ENCODE data around the gene KATNB1.

The KATNB1 gene

DNA sequence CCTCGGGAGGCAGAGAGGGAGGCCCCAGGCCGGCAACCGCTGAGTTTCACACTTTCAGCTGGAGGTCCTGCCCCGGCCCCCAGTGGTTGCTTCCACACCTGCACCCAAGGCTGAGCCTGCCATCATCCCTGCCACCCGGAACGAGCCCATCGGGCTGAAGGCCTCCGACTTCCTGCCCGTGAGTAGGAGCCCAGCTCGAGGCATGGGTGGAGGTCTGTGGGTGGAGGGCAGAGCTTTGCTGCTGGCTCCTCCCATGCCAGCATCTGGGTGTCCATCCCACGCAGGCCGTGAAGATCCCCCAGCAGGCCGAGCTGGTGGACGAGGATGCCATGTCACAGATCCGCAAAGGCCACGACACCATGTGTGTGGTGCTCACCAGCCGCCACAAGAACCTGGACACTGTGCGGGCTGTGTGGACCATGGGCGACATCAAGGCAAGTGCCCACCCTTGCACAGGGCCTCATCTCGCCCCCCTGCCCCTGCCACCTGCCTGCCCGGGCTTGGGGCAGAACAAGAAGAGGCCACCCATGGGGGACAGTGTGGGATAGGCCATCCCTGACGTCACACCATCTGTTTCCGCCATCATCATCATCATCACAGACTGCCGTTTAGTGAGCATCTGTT is 19.6 kb downstream of the KATNB1 start:
- FAIRE-seq, result peak; percentile 70
- DNase-seq (ENCODE audit: insufficient read length, low spot score), result no peak

DNA sequence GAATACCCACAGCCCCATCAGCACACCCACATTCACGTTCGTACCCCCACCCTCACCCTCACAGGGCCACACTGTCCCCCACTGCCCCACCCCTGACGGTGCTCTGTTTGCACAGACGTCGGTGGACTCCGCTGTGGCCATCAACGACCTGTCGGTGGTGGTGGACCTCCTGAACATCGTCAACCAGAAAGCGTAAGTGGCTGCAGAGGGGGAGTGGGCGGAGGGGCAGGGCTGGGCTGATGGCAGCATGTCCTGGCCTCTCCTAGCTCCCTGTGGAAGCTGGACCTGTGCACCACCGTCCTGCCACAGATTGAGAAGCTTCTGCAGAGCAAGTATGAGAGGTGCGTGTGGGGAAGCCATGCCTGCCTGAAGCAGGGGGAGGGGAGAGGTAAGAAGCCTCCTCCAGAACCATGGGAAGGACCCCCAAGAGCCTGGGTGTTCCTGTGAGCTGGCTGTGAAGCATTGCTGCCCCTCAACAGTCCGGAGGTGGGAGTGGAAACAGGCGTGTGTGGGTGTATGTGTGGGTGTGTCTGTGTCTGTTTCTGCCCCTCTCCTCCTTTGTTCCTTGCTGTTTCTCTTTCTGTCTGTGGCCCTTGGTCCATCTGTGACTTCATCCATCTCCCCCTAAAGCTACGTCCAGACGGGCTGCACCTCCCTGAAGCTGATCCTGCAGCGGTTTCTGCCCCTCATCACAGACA is 20.3 kb downstream of the KATNB1 start:
- DNase-seq (ENCODE audit: insufficient read length, low spot score) (no peak), FAIRE-seq (no peak)

DNA sequence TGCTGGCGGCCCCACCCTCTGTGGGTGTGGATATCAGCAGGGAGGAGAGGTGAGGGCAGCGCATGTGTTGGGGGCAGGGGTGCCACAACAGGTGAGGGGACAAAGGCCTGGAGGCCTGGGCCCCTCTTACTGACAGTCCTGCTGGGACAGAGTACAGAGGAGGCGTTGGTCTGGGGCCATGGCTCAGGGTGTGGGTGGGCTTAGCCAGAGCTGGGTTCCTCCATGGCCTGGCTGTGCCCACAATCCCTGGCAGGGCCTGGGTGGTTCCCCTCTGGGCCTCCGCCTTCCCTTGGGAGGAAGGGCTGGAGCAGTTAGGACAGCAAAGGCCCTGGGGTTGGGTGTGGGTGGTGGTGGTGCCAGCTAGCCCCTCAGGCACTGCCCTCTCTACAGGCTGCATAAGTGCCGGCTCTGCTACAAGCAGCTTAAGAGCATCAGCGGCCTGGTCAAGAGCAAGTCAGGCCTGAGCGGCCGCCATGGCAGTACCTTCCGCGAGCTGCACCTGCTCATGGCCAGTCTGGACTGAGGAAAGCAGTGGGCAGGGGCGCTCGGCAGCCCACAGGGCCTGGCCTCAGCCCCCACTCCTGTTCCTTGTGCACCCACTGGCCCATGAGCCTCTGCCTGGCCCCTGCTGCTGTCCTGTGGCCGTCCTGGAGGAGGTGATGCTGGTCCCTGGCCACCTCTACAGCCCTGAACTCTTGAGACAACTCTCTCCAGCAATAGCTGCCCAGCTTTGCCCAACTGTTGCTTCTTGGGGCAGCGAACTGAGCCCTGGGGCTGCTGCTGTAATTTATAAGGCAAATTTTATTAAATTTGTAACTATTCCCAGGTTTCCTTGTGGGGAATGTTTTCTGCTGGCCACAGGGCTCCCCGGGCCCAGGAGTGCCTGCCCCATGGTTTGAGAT is 21.1 kb downstream of the KATNB1 start:
- FAIRE-seq, result peak; percentile 44
- no peak for DNase-seq (ENCODE audit: insufficient read length, low spot score)

DNA sequence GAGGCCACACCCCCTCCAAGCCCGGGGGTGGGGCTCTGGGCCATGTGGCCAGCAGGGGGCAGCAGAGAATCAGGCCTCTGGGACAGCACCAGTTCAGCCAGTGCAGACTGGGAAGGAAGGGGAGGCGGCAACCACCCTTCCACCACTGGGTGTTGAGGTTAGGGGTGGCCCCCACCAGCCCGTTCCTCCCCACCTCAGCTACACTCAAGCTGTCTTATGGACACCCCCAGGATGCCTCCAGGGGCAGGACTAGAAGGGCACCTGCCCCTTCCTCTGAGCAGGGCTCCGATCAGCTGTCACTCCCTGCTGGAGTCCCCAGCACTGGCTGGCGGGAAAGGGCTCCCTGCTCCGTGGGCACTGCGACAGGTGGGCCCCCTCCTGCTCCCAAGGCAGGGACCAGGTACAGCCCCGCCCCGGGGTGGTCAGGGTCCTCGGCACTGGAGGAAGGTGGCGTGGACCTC is 21.8 kb downstream of the KATNB1 start:
- peak; percentile 85 for FAIRE-seq
- DNase-seq (ENCODE audit: insufficient read length, low spot score), result peak; percentile 96

DNA sequence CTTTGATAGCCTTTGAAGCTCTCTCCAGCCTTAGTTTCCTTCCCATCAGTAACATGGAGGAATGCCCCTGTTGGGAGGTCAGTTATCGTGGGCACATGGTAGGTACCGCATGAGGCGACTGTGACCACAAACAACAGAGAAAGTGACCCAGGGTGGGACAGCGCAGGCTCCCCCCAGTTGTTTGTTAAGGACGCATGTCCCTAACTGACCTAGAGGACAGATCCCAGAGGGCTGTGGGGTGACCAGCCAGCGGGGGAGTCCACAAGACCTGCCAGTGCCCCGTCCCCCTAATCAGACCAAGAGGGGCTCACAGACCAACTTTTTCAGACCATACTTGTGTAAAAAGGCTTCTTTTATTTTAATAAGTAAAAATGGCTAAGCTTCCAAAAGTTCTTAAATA is 22.3 kb downstream of the KATNB1 start:
- FAIRE-seq (no peak), DNase-seq (ENCODE audit: insufficient read length, low spot score) (no peak)

DNA sequence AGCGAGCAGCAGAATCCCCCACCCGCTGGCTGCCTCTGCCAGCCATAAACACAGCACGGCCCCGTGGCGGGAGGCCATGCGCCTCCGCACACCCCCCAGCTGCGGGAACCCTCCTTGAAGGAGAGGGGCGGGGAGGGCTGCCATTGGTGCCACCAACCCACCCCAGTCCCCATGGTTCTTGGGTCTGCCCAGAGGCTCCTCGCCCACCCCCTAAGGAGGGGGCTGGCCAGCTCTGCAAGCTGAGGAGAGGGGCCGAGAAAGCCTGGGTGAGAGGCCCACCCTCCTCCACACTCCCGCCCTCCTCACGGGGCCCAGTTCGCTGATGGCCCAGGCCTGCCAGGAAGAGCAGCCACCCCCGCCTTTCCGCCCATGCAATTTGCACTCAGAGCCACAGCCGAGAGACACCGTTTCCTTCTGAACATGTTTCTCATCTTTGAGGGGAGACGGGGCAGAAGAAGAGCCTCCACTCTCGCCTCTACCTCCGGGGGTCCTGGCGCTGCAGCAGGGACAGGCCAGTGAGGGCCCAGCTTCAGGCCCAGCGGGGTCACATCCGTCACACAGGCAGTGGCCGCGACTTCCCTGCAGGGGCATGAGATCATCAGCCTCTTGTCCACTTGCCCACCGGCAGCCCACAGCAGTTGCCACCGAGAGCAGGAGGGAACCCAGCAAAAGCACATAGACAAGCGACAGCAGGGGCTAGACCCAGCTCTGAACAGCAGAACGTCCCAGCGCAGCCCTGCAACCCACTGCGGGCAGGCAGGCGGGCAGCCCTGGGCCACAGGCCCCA is 23.0 kb downstream of the KATNB1 start:
- FAIRE-seq (no peak), DNase-seq (ENCODE audit: insufficient read length, low spot score) (no peak)

DNA sequence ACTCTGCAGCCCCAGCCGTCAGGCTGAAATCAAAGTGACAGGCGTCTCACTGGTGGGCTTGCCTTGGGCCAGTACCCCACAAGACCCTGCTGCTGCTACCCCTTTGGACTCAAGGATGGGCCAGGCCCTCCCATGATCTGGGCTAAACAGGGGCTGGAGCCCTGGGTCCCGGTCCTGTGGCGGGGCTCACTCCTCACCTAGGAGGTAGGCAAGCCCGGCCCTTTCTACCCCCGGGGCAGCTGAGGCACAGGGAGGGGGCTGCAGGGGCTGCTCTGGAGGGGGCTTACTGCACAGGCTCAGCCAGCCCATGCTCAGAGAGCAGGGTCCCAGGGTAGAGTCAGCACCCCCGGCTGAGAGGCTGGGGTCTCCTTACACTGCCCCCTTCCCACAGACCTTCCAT is 23.6 kb downstream of the KATNB1 start:
- FAIRE-seq, result no peak
- DNase-seq (ENCODE audit: insufficient read length, low spot score), result no peak

DNA sequence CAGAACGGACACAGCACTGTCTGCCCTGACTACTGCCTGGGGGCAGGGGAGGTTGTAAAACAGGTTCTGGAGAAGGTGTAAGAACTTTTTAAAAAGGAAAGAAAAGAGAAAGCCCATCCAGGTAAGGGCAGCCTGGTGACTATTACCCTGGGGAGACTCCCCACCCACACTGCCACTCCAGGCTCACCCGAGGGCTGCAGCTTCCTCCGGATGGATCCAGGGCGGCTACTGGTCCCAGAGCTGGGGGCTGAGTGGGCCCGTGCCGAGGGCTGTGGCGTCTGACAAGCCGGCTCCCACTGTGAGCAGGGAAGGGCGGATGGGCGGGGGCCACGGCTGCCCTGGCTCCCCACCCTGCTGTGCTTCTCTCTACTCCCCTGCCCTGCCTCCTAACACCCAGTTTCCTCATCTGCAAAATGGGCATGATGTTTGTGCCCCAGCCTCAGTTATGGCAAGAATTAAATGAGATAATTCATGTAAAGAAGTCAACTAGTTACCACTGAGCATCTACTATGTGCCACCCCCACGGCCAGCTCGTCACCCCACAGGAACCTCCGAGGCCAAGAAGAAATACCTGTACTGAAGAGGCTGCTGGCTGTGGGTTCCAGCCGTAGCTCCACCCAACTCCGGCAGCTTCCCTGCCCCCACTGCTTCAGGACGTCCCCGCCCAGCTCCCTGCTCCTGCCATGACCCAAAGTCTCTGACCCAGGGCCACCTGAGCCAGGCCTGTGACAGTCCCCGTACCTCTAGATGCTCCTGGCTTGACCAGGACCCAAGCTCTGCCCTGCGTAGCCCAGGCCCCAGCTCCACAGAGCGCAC is 24.2 kb downstream of the KATNB1 start:
- FAIRE-seq (no peak), DNase-seq (ENCODE audit: insufficient read length, low spot score) (no peak)

DNA sequence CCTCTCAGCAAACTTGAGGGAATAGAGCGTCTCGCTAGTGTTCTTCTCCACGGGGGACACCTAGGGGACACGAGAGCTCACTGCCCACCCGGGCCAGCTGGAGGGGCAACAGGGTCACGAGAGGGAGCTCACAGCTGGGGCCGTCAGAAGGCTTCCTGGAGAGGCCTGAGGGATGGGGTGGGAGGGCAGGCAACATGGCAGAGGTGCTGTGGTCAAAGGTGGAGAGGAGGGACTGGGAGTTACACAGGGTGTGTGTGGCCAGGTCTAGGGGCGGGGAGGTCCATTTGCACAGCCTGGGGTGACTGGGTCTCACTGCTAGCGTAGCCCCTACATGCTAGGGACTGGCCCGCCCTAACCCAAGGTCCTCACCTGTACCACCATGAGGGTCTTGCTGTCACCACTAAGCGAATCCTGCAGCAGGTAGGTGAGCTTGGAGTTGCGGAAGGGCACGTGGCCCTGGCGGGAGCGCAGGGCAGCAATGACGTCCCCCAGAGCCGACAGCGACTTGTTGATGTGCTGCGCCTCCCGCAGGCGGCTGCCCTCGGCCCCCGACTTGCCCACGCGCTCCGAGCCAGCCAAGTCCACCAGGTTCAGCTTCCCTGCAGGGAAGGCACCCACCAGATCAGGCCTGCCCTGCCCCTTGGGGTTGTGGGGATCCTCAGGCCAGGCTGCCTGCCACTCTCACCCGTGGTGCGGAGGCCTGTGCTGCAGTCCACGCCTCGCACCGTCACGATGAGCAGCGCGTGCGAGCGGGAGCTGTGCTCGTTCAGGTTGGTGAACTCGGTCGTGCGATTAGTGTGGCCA is 25.0 kb downstream of the KATNB1 start:
- DNase-seq (ENCODE audit: insufficient read length, low spot score) (no peak), FAIRE-seq (peak; percentile 55)

DNA sequence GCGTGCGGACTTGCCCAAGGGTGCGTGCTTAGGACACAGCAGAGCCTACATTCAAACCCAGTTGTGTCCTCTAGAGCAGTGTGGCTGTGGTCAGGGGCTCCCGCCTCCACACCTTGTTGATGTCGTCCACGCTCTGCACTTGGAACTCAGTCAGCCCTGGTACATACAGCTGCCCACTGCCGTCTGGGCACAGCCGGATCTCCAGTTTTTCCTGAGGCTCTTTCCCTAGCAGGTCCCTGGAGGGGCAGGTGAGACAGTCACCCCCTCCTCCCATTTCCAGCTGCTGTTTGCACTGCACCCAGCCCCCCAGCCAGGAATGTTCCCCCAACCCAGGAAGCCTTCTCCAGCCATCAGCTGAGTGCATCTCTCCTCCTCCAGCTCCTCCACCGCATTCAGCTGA is 25.7 kb downstream of the KATNB1 start:
- no peak for DNase-seq (ENCODE audit: insufficient read length, low spot score)
- FAIRE-seq, result no peak

DNA sequence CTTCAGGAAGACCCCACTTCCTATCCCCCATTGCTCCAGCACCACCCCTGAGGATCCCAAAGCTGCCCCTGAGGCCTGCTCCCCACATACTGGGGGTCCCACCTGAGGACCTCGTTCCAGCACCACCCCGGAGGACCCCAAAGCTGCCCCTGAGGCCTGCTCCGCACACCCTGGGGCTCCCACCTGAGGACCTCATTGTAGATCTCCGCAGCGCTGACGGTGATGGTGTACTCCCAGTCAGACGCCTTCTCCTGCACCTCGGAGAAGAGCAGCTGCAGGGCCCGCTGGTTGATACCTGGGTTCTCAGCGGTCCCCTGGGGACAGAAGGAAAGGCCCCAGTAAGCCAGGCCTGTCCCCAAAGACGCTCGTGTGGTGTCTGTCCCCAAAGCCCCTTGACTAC is 26.4 kb downstream of the KATNB1 start:
- no peak for FAIRE-seq
- no peak for DNase-seq (ENCODE audit: insufficient read length, low spot score)

DNA sequence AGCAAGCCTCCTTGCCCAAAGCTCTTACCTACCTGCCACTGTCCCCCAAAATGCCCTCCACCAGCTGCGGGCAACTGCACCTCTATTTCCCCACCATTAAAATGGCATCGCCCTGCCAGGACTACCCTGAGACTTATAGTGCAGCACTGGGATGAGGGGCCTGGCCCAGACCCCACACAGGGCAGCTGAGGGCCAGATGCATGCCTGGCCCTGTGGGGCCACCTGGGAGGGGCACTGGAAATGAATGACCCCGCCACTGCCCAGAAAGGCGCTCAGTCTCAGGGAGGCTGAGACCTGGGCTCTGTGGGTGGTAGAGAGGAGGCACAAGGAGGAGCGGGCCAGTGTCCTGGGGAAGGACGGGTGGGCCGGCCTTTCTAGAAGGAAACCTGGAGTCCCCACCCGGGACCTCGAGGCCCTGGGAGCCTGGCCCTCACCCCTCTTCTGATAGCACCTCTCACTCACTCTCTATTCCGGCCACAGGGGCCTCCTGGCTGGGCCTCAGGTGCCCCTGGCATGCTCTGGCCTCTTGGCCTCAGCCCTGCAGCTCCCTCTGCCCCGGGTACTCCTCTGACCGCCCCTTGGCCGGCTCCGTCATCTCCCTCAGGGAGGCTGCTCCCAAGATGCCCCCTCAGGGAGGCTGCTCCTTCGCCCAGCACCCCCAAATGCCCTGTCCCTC is 26.9 kb downstream of the KATNB1 start:
- DNase-seq (ENCODE audit: insufficient read length, low spot score) (no peak), FAIRE-seq (no peak)

DNA sequence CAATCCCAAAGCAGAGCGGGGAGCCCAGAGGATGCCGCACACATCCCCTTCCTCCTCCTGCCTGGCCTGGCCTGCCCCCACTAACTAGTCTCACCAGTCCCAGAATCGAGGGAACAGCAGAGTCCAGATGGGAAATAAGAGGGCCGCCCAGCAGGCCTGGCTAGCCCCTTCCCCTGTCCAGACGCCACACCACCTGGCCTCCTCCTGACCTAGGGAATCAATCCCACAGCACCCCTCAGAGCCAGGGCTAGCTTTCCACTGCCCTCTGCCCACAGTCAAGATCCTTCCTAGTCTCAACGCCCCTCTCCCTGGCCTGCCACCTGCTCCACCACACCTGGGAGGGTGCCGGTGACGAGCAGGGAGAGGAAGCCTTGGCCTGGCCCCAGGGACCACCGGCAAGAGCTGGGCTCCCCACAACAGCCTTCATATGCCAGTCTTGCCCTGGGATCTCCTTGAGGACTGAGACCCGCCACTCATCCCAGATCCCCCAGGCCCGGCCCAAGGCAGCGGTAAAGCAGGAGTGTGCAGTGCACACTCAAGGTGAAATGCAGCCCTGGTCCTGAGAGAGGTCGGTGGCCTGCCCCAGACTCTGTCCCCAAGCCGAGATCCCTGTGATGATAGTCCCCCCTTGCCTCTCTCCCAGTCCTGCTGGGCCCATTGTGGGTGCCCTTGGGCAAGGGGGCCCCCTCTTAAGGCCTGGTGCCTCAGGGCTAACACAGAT is 27.9 kb downstream of the KATNB1 start:
- DNase-seq (ENCODE audit: insufficient read length, low spot score), result no peak
- FAIRE-seq, result no peak

DNA sequence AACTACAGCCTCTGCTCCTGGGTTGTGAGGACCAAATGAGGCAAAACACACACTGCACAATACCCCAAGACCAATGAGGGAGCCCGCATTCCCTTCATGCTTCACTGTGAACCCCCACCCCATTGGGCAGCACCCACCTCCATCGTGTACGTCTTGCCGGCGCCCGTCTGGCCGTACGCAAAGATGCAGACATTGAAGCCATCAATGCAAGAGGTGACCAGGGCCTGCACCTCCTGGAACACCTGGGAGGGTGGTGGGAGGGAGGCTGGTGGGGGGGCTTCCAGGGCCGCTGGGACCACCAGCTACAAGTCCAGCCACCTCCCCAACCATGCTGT is 28.4 kb downstream of the KATNB1 start:
- no peak for FAIRE-seq
- DNase-seq (ENCODE audit: insufficient read length, low spot score), result no peak

DNA sequence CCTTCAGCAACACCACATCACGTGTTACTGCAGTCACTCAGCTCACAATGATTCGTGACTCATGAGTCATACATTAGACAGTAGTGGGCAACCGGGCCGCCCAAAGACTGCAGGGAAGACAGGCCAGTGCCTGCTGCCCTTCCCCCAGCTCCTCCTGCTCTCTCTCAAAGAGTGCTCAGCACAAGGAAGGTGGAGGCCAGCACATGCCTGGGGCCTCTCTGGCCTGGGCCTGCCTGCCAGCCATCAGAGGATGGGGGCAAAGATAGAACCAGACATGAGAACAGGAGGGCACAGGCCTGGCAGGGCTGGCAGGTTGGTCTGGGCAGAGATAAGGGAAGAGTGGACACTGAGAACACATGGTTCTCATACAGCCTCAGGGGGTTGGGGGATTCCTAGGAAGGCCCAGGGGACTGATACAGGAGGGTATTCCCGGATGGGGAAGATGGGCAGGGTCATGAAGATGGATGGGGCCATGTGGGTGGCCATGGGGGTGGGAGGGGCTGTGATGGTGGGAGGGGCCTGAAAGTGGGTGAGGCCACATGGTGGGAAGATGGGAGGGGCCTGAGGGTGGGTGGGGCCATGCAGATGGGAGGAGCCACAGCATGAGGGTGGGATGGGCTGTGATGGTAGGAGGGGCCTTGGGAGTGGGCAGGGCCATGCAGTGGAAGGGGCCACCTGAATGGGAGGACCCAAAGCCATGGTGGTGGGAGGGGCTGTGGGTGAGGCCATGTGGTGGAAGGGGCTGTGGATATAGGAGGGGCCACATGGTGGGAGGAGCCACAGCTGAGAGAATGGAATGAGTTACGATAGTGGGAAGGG is 29.0 kb downstream of the KATNB1 start:
- DNase-seq (ENCODE audit: insufficient read length, low spot score) (peak; percentile 95), FAIRE-seq (peak; percentile 99)

DNA sequence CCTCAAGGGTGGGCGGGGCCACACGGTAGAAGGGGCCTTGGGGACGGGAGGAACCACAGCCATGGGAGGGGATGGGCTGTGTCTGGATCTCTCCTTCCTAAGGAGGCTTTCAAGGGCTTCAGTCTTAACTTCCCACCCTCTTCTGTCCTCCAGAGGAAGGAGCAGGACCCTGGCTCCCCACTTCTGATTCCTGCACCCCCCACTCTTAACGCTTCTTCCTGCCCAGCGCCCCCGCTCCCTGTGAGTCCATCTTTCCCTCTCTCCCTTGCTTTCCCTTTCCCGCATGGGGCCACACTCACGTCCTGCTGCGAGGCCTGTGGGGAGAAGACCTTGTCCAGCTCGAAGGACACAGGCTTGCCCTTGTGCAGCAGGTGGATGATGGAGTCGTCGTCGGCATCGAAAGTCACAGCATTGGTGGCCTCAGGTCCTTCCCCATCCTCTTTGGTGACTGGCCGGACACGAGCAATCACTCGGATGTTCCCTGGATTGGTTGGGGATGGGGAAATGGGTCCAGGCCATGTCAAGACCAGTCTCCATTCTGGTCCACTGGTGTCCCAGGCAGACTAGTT is 29.7 kb downstream of the KATNB1 start:
- DNase-seq (ENCODE audit: insufficient read length, low spot score) (no peak), FAIRE-seq (peak; percentile 86)

Data from HTR-8/SVneo (cell line).